ENCODE results near the gene MACROD2.
A peak's percentile ranks its signal among the peaks of the same experiment; 100 is the strongest.

Gene MACROD2

DNA sequence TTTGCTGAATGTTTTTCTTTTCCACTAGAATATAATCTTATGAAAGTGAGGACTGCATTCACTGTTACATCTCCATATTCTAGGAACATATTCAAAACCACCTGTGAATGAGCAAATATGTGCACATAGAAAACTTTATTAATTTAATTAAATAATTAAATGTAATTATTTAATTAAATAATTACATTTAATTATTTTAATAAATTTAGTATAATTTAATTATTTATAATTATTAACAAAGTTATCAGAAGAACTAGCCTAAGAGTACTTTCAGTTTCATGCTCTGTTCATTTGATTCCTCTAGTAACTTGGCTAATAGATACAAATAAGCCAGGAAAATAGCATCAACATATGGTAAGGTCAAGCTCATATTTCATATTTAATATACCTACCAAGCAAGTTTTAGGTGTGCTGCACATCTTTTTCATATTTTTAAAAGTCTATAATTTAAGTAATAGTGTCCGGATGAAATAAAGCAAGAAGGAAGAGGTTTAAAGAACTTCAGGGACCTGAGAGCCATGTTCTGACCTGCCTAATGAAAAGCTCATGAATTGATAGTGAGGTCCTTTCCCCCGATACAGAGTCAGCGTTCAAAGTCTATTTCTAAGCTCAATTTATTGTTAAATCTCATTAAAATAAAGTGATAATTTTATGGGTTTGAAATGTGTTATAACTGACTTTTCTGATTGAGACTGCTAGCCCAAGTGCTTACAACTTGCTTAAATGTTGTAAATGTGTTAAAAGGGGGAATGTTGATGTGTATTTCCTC is 703.5 kb downstream of the MACROD2 start:
- TF ChIP-seq, protein P1, sequence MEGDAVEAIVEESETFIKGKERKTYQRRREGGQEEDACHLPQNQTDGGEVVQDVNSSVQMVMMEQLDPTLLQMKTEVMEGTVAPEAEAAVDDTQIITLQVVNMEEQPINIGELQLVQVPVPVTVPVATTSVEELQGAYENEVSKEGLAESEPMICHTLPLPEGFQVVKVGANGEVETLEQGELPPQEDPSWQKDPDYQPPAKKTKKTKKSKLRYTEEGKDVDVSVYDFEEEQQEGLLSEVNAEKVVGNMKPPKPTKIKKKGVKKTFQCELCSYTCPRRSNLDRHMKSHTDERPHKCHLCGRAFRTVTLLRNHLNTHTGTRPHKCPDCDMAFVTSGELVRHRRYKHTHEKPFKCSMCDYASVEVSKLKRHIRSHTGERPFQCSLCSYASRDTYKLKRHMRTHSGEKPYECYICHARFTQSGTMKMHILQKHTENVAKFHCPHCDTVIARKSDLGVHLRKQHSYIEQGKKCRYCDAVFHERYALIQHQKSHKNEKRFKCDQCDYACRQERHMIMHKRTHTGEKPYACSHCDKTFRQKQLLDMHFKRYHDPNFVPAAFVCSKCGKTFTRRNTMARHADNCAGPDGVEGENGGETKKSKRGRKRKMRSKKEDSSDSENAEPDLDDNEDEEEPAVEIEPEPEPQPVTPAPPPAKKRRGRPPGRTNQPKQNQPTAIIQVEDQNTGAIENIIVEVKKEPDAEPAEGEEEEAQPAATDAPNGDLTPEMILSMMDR (conservative IDR thresholded peaks at IDR 0.05; ENCODE audit: low read length): no peak
- no peak for DNase-seq (ENCODE audit: low read depth)
- no peak overlapping the region for H3K4me3 ChIP-seq (ENCODE audit: low read length)

DNA sequence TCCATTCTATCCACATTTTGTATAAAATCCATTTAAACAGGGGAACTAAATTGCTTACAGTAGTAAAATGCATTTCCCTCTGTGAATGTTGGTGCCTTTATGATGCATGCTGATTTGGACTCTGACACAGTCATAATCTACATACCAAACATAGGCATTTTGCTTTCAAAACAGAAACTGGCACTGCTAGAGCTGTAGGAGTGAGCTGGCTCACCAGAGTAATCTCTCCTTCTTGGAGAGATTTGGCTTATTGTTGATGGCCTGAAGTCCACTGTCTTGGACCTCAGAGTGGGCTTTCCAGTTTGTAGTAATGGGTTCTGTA is 705.3 kb downstream of the MACROD2 start:
- TF ChIP-seq, protein P1 (conservative IDR thresholded peaks at IDR 0.05; ENCODE audit: low read length): no peak
- DNase-seq (ENCODE audit: low read depth): peak; percentile 38
- H3K4me3 ChIP-seq (ENCODE audit: low read length): no peak overlapping the region

DNA sequence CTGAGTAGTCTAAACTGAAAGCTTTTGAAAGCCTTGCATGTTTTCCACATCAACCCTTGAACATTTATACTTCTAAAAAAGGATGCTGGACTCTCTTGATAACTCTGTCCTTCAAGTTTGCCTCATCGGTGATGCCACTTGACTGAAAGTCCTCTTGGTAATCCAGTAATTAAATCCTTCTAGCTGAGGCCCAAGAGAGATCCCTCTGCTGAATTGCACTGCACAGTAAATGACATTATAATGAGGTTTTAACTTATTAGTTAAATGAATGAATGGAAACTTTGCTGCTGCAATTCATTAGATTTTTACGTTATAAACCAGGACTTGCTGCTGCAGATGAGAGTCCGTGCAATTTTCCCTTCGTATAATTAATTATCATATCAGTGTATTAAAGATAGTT is 706.0 kb downstream of the MACROD2 start:
- DNase-seq (ENCODE audit: low read depth): no peak
- TF ChIP-seq, protein P1 (conservative IDR thresholded peaks at IDR 0.05; ENCODE audit: low read length): no peak
- H3K4me3 ChIP-seq (ENCODE audit: low read length): no peak overlapping the region

DNA sequence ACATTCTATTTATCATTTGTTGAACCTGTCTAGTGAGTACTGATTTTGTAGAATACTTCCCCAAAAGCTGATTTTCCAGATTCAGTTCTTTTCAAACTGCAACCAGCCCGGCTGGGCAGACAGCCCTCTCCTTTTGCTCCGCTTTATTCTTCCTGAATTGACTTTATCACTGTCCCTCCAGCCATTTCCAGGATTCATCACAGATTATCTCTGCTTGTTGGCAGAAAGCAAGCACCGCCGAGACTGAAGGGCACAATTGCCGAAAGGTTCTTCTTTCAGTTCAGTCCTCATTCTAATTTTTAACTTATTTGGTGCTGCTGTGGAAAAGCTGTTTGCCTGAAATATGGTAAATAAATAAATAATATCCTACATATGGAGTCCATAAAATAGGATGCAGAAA is 711.2 kb downstream of the MACROD2 start:
- TF ChIP-seq, protein P1 (conservative IDR thresholded peaks at IDR 0.05; ENCODE audit: low read length): no peak
- no peak for DNase-seq (ENCODE audit: low read depth)
- H3K4me3 ChIP-seq (ENCODE audit: low read length): no peak overlapping the region

DNA sequence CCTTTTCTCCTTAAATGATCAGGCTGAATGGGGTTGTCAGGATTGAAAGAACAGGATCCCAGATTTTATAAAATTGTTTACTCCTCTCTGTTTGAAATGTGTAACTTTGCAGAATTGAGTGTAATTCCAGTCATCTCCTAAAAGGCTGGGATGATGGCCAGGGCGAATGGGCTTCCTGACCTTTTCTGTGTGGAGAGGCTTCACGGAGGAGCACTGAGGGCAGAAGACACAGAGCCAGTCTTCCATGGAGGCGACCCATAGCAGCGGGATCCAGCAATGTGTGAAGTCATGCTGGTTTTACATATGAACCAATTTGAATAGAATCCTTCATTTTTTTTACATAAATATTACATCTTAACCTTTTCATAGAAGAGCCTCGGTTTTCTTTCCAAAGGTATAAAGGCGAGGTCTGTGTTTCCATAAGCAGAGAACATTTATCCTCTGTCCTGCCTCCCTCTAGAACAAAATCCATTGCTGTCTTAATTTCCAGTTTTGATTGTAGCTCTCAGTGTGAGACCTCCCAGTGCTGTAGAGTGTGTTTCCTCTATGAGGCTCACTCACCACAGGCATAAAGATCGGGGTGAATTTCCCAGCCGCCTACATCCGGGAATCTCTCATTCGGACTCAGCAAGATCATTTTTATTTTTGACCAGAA is 711.8 kb downstream of the MACROD2 start:
- DNase-seq (ENCODE audit: low read depth): no peak
- TF ChIP-seq, protein P1 (conservative IDR thresholded peaks at IDR 0.05; ENCODE audit: low read length): no peak
- no peak overlapping the region for H3K4me3 ChIP-seq (ENCODE audit: low read length)

DNA sequence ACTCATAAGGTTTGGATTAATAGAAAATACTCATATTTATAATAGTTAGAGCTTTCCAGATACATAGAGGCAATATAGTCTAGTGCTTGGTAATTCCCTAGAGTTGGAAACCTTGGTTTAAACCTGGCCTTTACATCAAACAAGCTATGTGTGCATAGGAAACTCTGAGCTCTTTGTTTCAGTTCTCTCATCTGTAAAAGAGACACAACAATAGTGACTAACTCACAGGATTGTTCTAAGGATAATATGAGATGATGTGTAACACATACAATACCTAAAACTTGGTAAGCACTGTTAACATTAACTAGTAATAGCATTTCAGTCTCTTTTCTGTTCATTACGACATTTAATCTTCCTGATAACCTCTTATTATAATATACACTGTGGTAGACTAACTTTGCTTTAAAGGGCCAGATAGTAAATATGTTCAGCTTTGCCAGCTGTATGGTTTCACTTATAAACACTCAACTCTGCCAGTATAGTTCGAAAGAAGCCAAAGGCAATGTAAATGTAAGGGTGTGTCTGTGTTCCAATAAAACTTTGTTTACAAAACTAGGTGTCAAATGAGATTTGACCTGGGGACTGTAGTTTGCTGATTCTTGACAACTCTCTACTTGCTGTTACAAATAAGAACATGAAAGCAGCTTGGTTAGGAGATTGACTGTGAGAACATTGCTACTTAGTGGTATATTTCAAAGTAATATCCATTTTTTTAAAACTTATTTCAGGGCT is 712.7 kb downstream of the MACROD2 start:
- TF ChIP-seq, protein P1 (conservative IDR thresholded peaks at IDR 0.05; ENCODE audit: low read length): no peak
- H3K4me3 ChIP-seq (ENCODE audit: low read length): no peak overlapping the region
- DNase-seq (ENCODE audit: low read depth): no peak
